HepG2 (cell line): Measurements from ENCODE around the gene ABHD2. TPM values are rescaled to one million over a fixed set of nuclear protein-coding genes. Genes with fewer than 3 reads are reported as not detected.

Source experiments
- ELF3 ChIP-seq: IDR thresholded peaks from 2 replicates; pipeline ENCODE4 v1.6.1; 2016; ENCODE audit warnings: missing genetic modification reagents, missing compliant biosample characterization
- IKZF4 ChIP-seq: sonication (generic); formaldehyde crosslinking; IDR thresholded peaks from 2 replicates; pipeline ENCODE4 v1.5.1; 2020; ENCODE audit warnings: borderline replicate concordance, mild to moderate bottlenecking, low read depth, missing genetic modification reagents; ENCODE audit errors: not compliant biosample characterization
- SOX13 ChIP-seq, 3 experiments: fragments of 450-650 bp in 1 of 3; sonication (generic) in 1 of 3; formaldehyde crosslinking in 1 of 3; IDR thresholded peaks in 2 of 3; conservative IDR thresholded peaks in 1 of 3; 2 replicates each; pipeline versions ENCODE4 v1.5.0 to v1.6.1; 2016 to 2020; ENCODE audit warnings: antibody characterized with exemption in 1 of 3, mild to moderate bottlenecking in 1 of 3, missing compliant biosample characterization in 1 of 3, missing genetic modification reagents in 1 of 3, moderate library complexity in 1 of 3
- ZFP82 ChIP-seq: sonication (generic); formaldehyde crosslinking; IDR thresholded peaks from 2 replicates; pipeline ENCODE4 v1.5.1; 2020; ENCODE audit warnings: mild to moderate bottlenecking, missing genetic modification reagents, borderline replicate concordance
- ZNF12 ChIP-seq: sonication (generic); formaldehyde crosslinking; IDR thresholded peaks from 2 replicates; pipeline ENCODE4 v1.5.0; 2020; ENCODE audit warnings: missing genetic modification reagents
- ZNF124 ChIP-seq: sonication (generic); formaldehyde crosslinking; IDR thresholded peaks from 2 replicates; pipeline ENCODE4 v1.4.0; 2020; ENCODE audit warnings: missing genetic modification reagents
- ZNF138 ChIP-seq: sonication (generic); formaldehyde crosslinking; IDR thresholded peaks from 2 replicates; pipeline ENCODE4 v1.5.0; 2020; ENCODE audit warnings: mild to moderate bottlenecking, low read depth, missing genetic modification reagents
- ZNF713 ChIP-seq: sonication (generic); formaldehyde crosslinking; IDR thresholded peaks from 2 replicates; pipeline ENCODE4 v1.4.0; 2020; ENCODE audit warnings: mild to moderate bottlenecking, missing genetic modification reagents
- ZNF761 ChIP-seq: sonication (generic); formaldehyde crosslinking; conservative IDR thresholded peaks from 2 replicates; pipeline ENCODE4 v1.4.0; 2020; ENCODE audit warnings: mild to moderate bottlenecking, missing genetic modification reagents
- ZNF775 ChIP-seq: sonication (generic); formaldehyde crosslinking; IDR thresholded peaks from 2 replicates; pipeline ENCODE4 v1.4.0; 2020; ENCODE audit warnings: missing genetic modification reagents, mild to moderate bottlenecking, moderate library complexity, borderline replicate concordance
- polyA plus RNA-seq, 8 experiments: library from polyadenylated mRNA; depleted of rRNA in 3 of 8; stranded (reverse) in 7 of 8; unstranded in 1 of 8; fragments of >200 nt; fragmentation: Illumina TruSeq in 4 of 8; extraction: Trizol in 4 of 8; gene quantifications; 2 replicates each; pipeline versions ENCODE4 v1.2.1 to v1.2.3, GENCODE V29; 2011 to 2016; ENCODE audit warnings: low read depth in 4 of 8, missing spikeins in 1 of 8, mixed read lengths in 1 of 8; ENCODE audit not compliant: insufficient read depth in 1 of 8
- total RNA-seq, 5 experiments: library from RNA; depleted of rRNA; stranded (reverse); fragments of >200 nt; fragmentation: Illumina TruSeq; extraction: Trizol; gene quantifications; 2 replicates each; pipeline ENCODE4 v1.2.3, GENCODE V29; 2016; ENCODE audit warnings: low read depth in 1 of 5
- TF ChIP-seq, protein P1 (sequence below): sonication (generic); formaldehyde crosslinking; IDR thresholded peaks from 2 replicates; pipeline ENCODE4 v1.4.0; 2020; ENCODE audit warnings: missing genetic modification reagents
- TF ChIP-seq, protein P2 (sequence below): sonication (generic); formaldehyde crosslinking; IDR thresholded peaks from 2 replicates; pipeline ENCODE4 v1.4.0; 2020; ENCODE audit warnings: missing genetic modification reagents, mild to moderate bottlenecking, borderline replicate concordance
- TF ChIP-seq, protein P3 (sequence below): sonication (generic); formaldehyde crosslinking; IDR thresholded peaks from 2 replicates; pipeline ENCODE4 v1.4.0; 2020; ENCODE audit warnings: missing genetic modification reagents
- TF ChIP-seq, protein P4 (sequence below): IDR thresholded peaks from 2 replicates; pipeline ENCODE4 v1.6.1; 2016; ENCODE audit warnings: missing compliant biosample characterization, missing genetic modification reagents, borderline replicate concordance
- TF ChIP-seq, protein P5 (sequence below): sonication (generic); formaldehyde crosslinking; conservative IDR thresholded peaks from 2 replicates; pipeline ENCODE4 v1.4.0; 2020; ENCODE audit warnings: missing genetic modification reagents
- TF ChIP-seq, protein P6 (sequence below): sonication (generic); formaldehyde crosslinking; IDR thresholded peaks from 2 replicates; pipeline ENCODE4 v1.4.0; 2020; ENCODE audit warnings: missing genetic modification reagents, borderline replicate concordance

ABHD2 gene
- total and polyA plus RNA-seq, 2 of the 13 experiments (the other 11 are each of a cell fraction or from before 2014, with no cell fraction given), result 14.8 to 22.4 TPM

DNA sequence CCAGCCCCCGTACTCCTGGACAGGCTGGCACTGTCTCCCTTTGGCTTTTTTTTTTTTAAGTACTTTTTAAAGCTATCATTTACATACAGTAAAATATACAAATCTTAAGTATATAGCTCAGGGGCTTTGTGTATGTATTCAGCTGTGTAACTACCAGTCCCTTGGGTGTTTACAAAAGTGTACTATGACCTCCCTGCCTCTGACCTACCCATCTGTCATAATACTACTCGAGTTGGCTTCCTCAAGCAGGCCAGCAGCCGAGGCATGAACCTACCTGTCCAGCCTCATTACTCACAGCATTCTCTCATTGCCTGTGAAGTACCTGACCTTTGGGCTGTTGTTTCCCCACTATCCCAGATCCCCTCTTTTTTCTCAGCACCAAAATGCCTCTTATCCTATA lies 33.2 kb downstream of the ABHD2 start (continued):
- TF ChIP-seq, protein P1, sequence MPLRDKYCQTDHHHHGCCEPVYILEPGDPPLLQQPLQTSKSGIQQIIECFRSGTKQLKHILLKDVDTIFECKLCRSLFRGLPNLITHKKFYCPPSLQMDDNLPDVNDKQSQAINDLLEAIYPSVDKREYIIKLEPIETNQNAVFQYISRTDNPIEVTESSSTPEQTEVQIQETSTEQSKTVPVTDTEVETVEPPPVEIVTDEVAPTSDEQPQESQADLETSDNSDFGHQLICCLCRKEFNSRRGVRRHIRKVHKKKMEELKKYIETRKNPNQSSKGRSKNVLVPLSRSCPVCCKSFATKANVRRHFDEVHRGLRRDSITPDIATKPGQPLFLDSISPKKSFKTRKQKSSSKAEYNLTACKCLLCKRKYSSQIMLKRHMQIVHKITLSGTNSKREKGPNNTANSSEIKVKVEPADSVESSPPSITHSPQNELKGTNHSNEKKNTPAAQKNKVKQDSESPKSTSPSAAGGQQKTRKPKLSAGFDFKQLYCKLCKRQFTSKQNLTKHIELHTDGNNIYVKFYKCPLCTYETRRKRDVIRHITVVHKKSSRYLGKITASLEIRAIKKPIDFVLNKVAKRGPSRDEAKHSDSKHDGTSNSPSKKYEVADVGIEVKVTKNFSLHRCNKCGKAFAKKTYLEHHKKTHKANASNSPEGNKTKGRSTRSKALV (CRISPR knock-in tag), result no peak
- TF ChIP-seq, protein P2, sequence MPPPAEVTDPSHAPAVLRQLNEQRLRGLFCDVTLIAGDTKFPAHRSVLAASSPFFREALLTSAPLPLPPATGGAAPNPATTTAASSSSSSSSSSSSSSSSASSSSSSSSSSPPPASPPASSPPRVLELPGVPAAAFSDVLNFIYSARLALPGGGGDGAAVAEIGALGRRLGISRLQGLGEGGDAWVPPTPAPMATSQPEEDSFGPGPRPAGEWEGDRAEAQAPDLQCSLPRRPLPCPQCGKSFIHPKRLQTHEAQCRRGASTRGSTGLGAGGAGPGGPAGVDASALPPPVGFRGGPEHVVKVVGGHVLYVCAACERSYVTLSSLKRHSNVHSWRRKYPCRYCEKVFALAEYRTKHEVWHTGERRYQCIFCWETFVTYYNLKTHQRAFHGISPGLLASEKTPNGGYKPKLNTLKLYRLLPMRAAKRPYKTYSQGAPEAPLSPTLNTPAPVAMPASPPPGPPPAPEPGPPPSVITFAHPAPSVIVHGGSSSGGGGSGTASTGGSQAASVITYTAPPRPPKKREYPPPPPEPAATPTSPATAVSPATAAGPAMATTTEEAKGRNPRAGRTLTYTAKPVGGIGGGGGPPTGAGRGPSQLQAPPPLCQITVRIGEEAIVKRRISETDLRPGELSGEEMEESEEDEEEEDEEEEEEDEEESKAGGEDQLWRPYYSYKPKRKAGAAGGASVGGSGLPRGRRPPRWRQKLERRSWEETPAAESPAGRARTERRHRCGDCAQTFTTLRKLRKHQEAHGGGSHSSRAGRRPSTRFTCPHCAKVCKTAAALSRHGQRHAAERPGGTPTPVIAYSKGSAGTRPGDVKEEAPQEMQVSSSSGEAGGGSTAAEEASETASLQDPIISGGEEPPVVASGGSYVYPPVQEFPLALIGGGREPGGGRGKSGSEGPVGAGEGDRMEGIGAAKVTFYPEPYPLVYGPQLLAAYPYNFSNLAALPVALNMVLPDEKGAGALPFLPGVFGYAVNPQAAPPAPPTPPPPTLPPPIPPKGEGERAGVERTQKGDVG (CRISPR knock-in tag), result no peak
- TF ChIP-seq ZNF761 (CRISPR knock-in tag) (no peak), ZFP82 (CRISPR knock-in tag) (no peak), IKZF4 (CRISPR knock-in tag) (no peak), ZNF138 (CRISPR knock-in tag) (no peak), ZNF12 (no peak), ZNF775 (CRISPR knock-in tag) (no peak), SOX13 (IDR thresholded peaks at IDR 0.05) (no peak), SOX13 (CRISPR knock-in tag; conservative IDR thresholded peaks at IDR 0.05 in 1 of 2, IDR thresholded peaks at IDR 0.05 in 1 of 2) (peak in 1 of 2 experiments; percentile 79; a peak in 2 of 4 replicates), ELF3 (CRISPR knock-in tag) (peak; percentile 73), ZNF713 (CRISPR knock-in tag) (no peak), ZNF124 (CRISPR knock-in tag) (0 out of 2 replicates have a peak, but pooled peaks have one; percentile 35)
- TF ChIP-seq, protein P3, sequence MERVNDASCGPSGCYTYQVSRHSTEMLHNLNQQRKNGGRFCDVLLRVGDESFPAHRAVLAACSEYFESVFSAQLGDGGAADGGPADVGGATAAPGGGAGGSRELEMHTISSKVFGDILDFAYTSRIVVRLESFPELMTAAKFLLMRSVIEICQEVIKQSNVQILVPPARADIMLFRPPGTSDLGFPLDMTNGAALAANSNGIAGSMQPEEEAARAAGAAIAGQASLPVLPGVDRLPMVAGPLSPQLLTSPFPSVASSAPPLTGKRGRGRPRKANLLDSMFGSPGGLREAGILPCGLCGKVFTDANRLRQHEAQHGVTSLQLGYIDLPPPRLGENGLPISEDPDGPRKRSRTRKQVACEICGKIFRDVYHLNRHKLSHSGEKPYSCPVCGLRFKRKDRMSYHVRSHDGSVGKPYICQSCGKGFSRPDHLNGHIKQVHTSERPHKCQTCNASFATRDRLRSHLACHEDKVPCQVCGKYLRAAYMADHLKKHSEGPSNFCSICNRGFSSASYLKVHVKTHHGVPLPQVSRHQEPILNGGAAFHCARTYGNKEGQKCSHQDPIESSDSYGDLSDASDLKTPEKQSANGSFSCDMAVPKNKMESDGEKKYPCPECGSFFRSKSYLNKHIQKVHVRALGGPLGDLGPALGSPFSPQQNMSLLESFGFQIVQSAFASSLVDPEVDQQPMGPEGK (CRISPR knock-in tag), result no peak
- TF ChIP-seq, protein P4, sequence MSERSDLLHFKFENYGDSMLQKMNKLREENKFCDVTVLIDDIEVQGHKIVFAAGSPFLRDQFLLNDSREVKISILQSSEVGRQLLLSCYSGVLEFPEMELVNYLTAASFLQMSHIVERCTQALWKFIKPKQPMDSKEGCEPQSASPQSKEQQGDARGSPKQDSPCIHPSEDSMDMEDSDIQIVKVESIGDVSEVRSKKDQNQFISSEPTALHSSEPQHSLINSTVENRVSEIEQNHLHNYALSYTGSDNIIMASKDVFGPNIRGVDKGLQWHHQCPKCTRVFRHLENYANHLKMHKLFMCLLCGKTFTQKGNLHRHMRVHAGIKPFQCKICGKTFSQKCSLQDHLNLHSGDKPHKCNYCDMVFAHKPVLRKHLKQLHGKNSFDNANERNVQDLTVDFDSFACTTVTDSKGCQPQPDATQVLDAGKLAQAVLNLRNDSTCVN (CRISPR knock-in tag), result no peak; the same call in 1 of the 2 replicates
- TF ChIP-seq, protein P5, sequence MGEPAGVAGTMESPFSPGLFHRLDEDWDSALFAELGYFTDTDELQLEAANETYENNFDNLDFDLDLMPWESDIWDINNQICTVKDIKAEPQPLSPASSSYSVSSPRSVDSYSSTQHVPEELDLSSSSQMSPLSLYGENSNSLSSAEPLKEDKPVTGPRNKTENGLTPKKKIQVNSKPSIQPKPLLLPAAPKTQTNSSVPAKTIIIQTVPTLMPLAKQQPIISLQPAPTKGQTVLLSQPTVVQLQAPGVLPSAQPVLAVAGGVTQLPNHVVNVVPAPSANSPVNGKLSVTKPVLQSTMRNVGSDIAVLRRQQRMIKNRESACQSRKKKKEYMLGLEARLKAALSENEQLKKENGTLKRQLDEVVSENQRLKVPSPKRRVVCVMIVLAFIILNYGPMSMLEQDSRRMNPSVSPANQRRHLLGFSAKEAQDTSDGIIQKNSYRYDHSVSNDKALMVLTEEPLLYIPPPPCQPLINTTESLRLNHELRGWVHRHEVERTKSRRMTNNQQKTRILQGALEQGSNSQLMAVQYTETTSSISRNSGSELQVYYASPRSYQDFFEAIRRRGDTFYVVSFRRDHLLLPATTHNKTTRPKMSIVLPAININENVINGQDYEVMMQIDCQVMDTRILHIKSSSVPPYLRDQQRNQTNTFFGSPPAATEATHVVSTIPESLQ (CRISPR knock-in tag), result no peak
- TF ChIP-seq, protein P6, sequence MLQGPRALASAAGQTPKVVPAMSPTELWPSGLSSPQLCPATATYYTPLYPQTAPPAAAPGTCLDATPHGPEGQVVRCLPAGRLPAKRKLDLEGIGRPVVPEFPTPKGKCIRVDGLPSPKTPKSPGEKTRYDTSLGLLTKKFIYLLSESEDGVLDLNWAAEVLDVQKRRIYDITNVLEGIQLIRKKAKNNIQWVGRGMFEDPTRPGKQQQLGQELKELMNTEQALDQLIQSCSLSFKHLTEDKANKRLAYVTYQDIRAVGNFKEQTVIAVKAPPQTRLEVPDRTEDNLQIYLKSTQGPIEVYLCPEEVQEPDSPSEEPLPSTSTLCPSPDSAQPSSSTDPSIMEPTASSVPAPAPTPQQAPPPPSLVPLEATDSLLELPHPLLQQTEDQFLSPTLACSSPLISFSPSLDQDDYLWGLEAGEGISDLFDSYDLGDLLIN, result no peak
